Osteoblast (primary cell): ENCODE results near the gene EFNA2. TPM values are rescaled to one million over a fixed set of nuclear protein-coding genes. Genes with fewer than 3 reads are reported as not detected.
A peak's percentile ranks its signal among the peaks of the same experiment; 100 is the strongest.

ENCODE experiments used
- DNase-seq: peaks from one replicate; pipeline ENCODE4 v3.0.0; 2011; ENCODE audit warnings: low spot score, mixed read lengths; ENCODE audit not compliant: insufficient read length; ENCODE audit errors: missing footprints
- H2AFZ ChIP-seq: 2 replicates; pipeline ENCODE4 v1.6.0; 2011; ENCODE audit warnings: mild to moderate bottlenecking, low read length
- H3K27ac ChIP-seq: 2 replicates; pipeline ENCODE4 v1.5.1; 2011; ENCODE audit warnings: mild to moderate bottlenecking, low read depth, low read length, moderate library complexity
- H3K27me3 ChIP-seq: 2 replicates; pipeline ENCODE4 v1.6.0; 2012; ENCODE audit warnings: mild to moderate bottlenecking, control low read depth, inconsistent platforms, low read length, moderate library complexity; ENCODE audit not compliant: insufficient read depth
- H3K36me3 ChIP-seq: 2 replicates; pipeline ENCODE4 v1.5.1; 2011; ENCODE audit warnings: mild to moderate bottlenecking, low read length, control low read depth, moderate library complexity; ENCODE audit not compliant: insufficient read depth
- H3K4me1 ChIP-seq: 2 replicates; pipeline ENCODE4 v1.5.1; 2011; ENCODE audit warnings: mild to moderate bottlenecking, low read length, control low read depth, moderate library complexity; ENCODE audit not compliant: insufficient read depth
- H3K4me2 ChIP-seq: 2 replicates; pipeline ENCODE4 v1.6.0; 2011; ENCODE audit warnings: mild to moderate bottlenecking, low read length; ENCODE audit not compliant: insufficient read depth
- H3K4me3 ChIP-seq: fragments of 200-600 bp; sonication (generic); 3 replicates; pipeline ENCODE4 v1.5.1; 2012; ENCODE audit warnings: mild to moderate bottlenecking, low read length, inconsistent platforms; ENCODE audit not compliant: insufficient read depth
- H3K79me2 ChIP-seq: 2 replicates; pipeline ENCODE4 v1.6.0; 2012; ENCODE audit warnings: mild to moderate bottlenecking, low read length, control low read depth, inconsistent platforms; ENCODE audit not compliant: insufficient read depth
- H3K9me3 ChIP-seq: 2 replicates; pipeline ENCODE4 v1.5.1; 2011; ENCODE audit warnings: low read depth, low read length, control low read depth
- H4K20me1 ChIP-seq: 2 replicates; pipeline ENCODE4 v1.6.0; 2012; ENCODE audit warnings: mild to moderate bottlenecking, low read length, control low read depth; ENCODE audit not compliant: insufficient read depth
- CTCF ChIP-seq: IDR thresholded peaks from 2 replicates; pipeline ENCODE4 v1.5.1; 2011; ENCODE audit warnings: mild to moderate bottlenecking, low read depth, low read length, moderate library complexity; ENCODE audit errors: extremely low read depth
- total RNA-seq: library from RNA; depleted of rRNA; stranded (reverse); fragments of >200 nt; gene quantifications from 2 replicates; pipeline ENCODE4 v1.2.3, GENCODE V29; 2012

The EFNA2 gene
- total RNA-seq, 1 donor: not detected

DNA sequence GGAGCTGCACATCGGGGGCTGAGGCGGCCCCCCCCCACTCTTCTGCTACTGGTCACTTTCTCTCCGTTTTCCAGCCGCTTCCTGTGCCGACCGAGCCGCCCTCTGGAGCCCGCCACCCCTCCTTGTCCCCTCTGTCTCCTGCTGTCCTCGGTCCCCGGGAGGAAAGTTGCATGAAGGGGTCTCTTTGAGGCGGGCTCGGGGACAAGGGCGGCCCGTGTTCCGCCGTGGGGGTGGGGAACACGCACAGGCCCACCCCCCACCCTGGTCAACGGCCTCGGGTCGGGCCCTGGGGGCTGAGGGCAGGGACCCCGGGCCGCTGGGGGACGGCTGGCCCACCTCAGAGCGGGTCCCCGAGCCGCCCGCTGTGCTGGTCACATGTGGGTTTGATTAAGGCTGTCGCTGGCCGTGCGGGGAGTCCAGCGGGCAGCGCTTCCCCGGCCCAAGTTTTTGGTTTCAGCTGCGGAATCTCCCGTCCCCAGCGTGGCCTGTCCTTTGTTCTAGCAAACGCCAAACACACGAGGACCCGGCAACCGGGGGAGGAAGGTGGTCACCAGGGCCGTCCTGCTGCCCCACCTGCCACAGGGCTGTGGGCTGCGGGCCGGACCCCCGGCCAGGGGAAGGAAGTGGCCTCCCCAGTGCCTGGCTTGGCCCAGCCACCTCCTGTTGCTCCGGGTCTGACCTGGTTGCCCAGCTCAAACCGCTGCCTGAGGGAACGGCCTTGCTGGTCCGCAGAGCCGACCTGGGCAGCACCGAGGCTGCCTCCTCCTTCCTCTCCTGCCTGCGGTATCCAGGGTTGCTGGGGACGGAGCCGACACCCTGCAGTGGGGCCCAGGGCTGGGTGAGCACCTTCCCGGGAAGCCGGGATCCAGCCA is 1.9 kb downstream of the EFNA2 start:
- Histone ChIP-seq H3K9me3 (no peaks in the 10 kb centered on the region), H3K27me3 (peaks cover 43% of the 10 kb centered on the region), H3K36me3 (no peaks in the 10 kb centered on the region), H3K4me2 (no peak overlapping the region), H2AFZ (no peak overlapping the region), H4K20me1 (peaks cover 4% of the 10 kb centered on the region), H3K4me1 (no peaks in the 10 kb centered on the region), H3K4me3 (no peak overlapping the region), H3K27ac (no peak overlapping the region), H3K79me2 (no peaks in the 10 kb centered on the region)
- TF ChIP-seq CTCF: no peak
- DNase-seq: peak; percentile 95

DNA sequence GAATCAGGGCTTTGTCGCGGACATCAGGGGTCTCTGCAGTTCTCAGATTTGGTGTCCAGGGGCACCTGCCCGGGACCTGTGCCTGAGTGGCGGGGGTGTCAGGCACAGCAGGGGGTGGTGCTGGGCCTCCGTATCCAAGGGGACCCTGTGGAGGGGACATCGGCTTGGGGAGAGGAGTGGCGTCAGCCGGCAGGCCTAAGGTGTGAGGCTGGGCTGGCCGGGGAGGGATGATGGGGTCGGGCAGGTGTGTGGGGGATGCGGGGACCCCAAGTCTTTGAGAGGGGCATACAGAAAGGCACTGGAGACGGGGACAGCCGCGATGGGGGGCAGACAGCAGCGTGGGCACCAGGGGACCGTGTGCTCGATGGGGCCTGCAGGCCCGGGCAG is 2.5 kb downstream of the EFNA2 start:
- Histone ChIP-seq H3K4me1 (no peaks in the 10 kb centered on the region), H3K9me3 (no peaks in the 10 kb centered on the region), H3K36me3 (no peaks in the 10 kb centered on the region), H3K4me2 (no peak overlapping the region), H3K79me2 (no peaks in the 10 kb centered on the region), H3K4me3 (no peak overlapping the region), H4K20me1 (peaks cover 4% of the 10 kb centered on the region), H2AFZ (no peak overlapping the region), H3K27ac (no peak overlapping the region), H3K27me3 (peaks cover 41% of the 10 kb centered on the region)
- no peak for DNase-seq
- no peak for TF ChIP-seq CTCF

- H3K79me2 ChIP-seq: no peaks in the 10 kb centered on the region
- H2AFZ ChIP-seq: no peak overlapping the region
- no peak for TF ChIP-seq CTCF
- H3K36me3 ChIP-seq: no peaks in the 10 kb centered on the region
- H3K4me3 ChIP-seq: no peak overlapping the region
- no peak overlapping the region for H3K27ac ChIP-seq
- H3K27me3 ChIP-seq: peaks cover 37% of the 10 kb centered on the region
- DNase-seq: peak; percentile 94
- no peak overlapping the region for H3K4me2 ChIP-seq
- H3K9me3 ChIP-seq: no peaks in the 10 kb centered on the region
- peaks cover 3% of the 10 kb centered on the region for H4K20me1 ChIP-seq
- H3K4me1 ChIP-seq: no peaks in the 10 kb centered on the region
These were observed 3.4 kb downstream of the EFNA2 start for GRCh38 chr19:1288833-1289685.

GRCh38 chr19:1289686-1290025 is 4.0 kb downstream of the EFNA2 start:
- Histone ChIP-seq H3K79me2 (no peaks in the 10 kb centered on the region), H3K4me3 (no peak overlapping the region), H2AFZ (no peak overlapping the region), H3K9me3 (no peaks in the 10 kb centered on the region), H3K4me2 (no peak overlapping the region), H4K20me1 (no peaks in the 10 kb centered on the region), H3K4me1 (no peaks in the 10 kb centered on the region), H3K27ac (no peak overlapping the region), H3K27me3 (peaks cover 31% of the 10 kb centered on the region), H3K36me3 (no peaks in the 10 kb centered on the region)
- no peak for DNase-seq
- no peak for TF ChIP-seq CTCF
